ENCODE results near the gene ARHGAP44. TPM values are rescaled to one million over a fixed set of nuclear protein-coding genes. Genes with fewer than 3 reads are reported as not detected.

ARHGAP44 gene
- polyA plus RNA-seq, 2 donors = 0.81 to 0.96 TPM

GRCh38 chr17:12812877-12813276 is 23.6 kb downstream of the ARHGAP44 start:
- no peaks in the 10 kb centered on the region for H3K4me1 ChIP-seq (ENCODE audit: control insufficient read depth in 2 of 2, insufficient read depth in 2 of 2, low read length in 1 of 2)
- H3K27me3 ChIP-seq (ENCODE audit: control insufficient read depth in 1 of 2, insufficient read depth in 2 of 2, low read length in 2 of 2) = no peaks in the 10 kb centered on the region
- H3K4me3 ChIP-seq (ENCODE audit: low read depth in 1 of 2, low read length in 2 of 2) = no peak overlapping the region
- H3K9me3 ChIP-seq (ENCODE audit: control insufficient read depth in 2 of 2, insufficient read depth in 1 of 2, low read depth in 1 of 2, low read length in 1 of 2) = peaks cover 0 to 2% of the 10 kb centered on the region in 2 donors
- no peak overlapping the region for H3K27ac ChIP-seq (ENCODE audit: low read depth in 2 of 2, low read length in 1 of 2)
- WGBS, 2 donors = 40 to 58% methylated on average over 5 of the region's 5 CpGs
- no peaks in the 10 kb centered on the region for H3K36me3 ChIP-seq (ENCODE audit: control insufficient read depth in 2 of 2, insufficient read depth in 2 of 2, low read length in 1 of 2)

GRCh38 chr17:12813664-12814063 is 24.4 kb downstream of the ARHGAP44 start:
- Histone ChIP-seq H3K27ac (ENCODE audit: low read depth in 2 of 2, low read length in 1 of 2) (no peak overlapping the region), H3K36me3 (ENCODE audit: control insufficient read depth in 2 of 2, insufficient read depth in 2 of 2, low read length in 1 of 2) (no peaks in the 10 kb centered on the region), H3K27me3 (ENCODE audit: control insufficient read depth in 1 of 2, insufficient read depth in 2 of 2, low read length in 2 of 2) (no peaks in the 10 kb centered on the region), H3K4me3 (ENCODE audit: low read depth in 1 of 2, low read length in 2 of 2) (no peak overlapping the region), H3K4me1 (ENCODE audit: control insufficient read depth in 2 of 2, insufficient read depth in 2 of 2, low read length in 1 of 2) (no peaks in the 10 kb centered on the region), H3K9me3 (ENCODE audit: control insufficient read depth in 2 of 2, insufficient read depth in 1 of 2, low read depth in 1 of 2, low read length in 1 of 2) (no peaks in the 10 kb centered on the region)
- 89% methylated on average over 9 of the region's 9 CpGs for WGBS, 2 donors

- no peaks in the 10 kb centered on the region for H3K36me3 ChIP-seq (ENCODE audit: control insufficient read depth in 2 of 2, insufficient read depth in 2 of 2, low read length in 1 of 2)
- no peaks in the 10 kb centered on the region for H3K4me1 ChIP-seq (ENCODE audit: control insufficient read depth in 2 of 2, insufficient read depth in 2 of 2, low read length in 1 of 2)
- no peak overlapping the region for H3K27ac ChIP-seq (ENCODE audit: low read depth in 2 of 2, low read length in 1 of 2)
- 77 to 78% methylated on average over 2 of the region's 2 CpGs for WGBS, 2 donors
- H3K4me3 ChIP-seq (ENCODE audit: low read depth in 1 of 2, low read length in 2 of 2) = no peak overlapping the region
- no peaks in the 10 kb centered on the region for H3K9me3 ChIP-seq (ENCODE audit: control insufficient read depth in 2 of 2, insufficient read depth in 1 of 2, low read depth in 1 of 2, low read length in 1 of 2)
- no peaks in the 10 kb centered on the region for H3K27me3 ChIP-seq (ENCODE audit: control insufficient read depth in 1 of 2, insufficient read depth in 2 of 2, low read length in 2 of 2)
Measured at GRCh38 chr17:12814718-12815117, 25.4 kb downstream of the ARHGAP44 start.

- Histone ChIP-seq H3K27me3 (ENCODE audit: control insufficient read depth in 1 of 2, insufficient read depth in 2 of 2, low read length in 2 of 2) (no peaks in the 10 kb centered on the region), H3K4me3 (ENCODE audit: low read depth in 1 of 2, low read length in 2 of 2) (no peak overlapping the region), H3K4me1 (ENCODE audit: control insufficient read depth in 2 of 2, insufficient read depth in 2 of 2, low read length in 1 of 2) (no peaks in the 10 kb centered on the region), H3K27ac (ENCODE audit: low read depth in 2 of 2, low read length in 1 of 2) (no peak overlapping the region), H3K36me3 (ENCODE audit: control insufficient read depth in 2 of 2, insufficient read depth in 2 of 2, low read length in 1 of 2) (no peaks in the 10 kb centered on the region), H3K9me3 (ENCODE audit: control insufficient read depth in 2 of 2, insufficient read depth in 1 of 2, low read depth in 1 of 2, low read length in 1 of 2) (no peaks in the 10 kb centered on the region)
- 71 to 79% methylated on average over 3 of the region's 3 CpGs for WGBS, 2 donors
Measured at GRCh38 chr17:12815642-12816141, 26.4 kb downstream of the ARHGAP44 start.

GRCh38 chr17:12821376-12821940 is 32.2 kb downstream of the ARHGAP44 start:
- no peaks in the 10 kb centered on the region for H3K36me3 ChIP-seq (ENCODE audit: control insufficient read depth in 2 of 2, insufficient read depth in 2 of 2, low read length in 1 of 2)
- no peak overlapping the region for H3K4me3 ChIP-seq (ENCODE audit: low read depth in 1 of 2, low read length in 2 of 2)
- H3K9me3 ChIP-seq (ENCODE audit: control insufficient read depth in 2 of 2, insufficient read depth in 1 of 2, low read depth in 1 of 2, low read length in 1 of 2) = no peaks in the 10 kb centered on the region
- H3K27me3 ChIP-seq (ENCODE audit: control insufficient read depth in 1 of 2, insufficient read depth in 2 of 2, low read length in 2 of 2) = no peaks in the 10 kb centered on the region
- H3K4me1 ChIP-seq (ENCODE audit: control insufficient read depth in 2 of 2, insufficient read depth in 2 of 2, low read length in 1 of 2) = no peaks in the 10 kb centered on the region
- 30 to 47% methylated on average over 4 of the region's 4 CpGs for WGBS, 2 donors
- no peak overlapping the region for H3K27ac ChIP-seq (ENCODE audit: low read depth in 2 of 2, low read length in 1 of 2)

- Histone ChIP-seq H3K4me1 (ENCODE audit: control insufficient read depth in 2 of 2, insufficient read depth in 2 of 2, low read length in 1 of 2) (no peaks in the 10 kb centered on the region), H3K27me3 (ENCODE audit: control insufficient read depth in 1 of 2, insufficient read depth in 2 of 2, low read length in 2 of 2) (no peaks in the 10 kb centered on the region), H3K9me3 (ENCODE audit: control insufficient read depth in 2 of 2, insufficient read depth in 1 of 2, low read depth in 1 of 2, low read length in 1 of 2) (peaks cover 0 to 3% of the 10 kb centered on the region in 2 donors), H3K27ac (ENCODE audit: low read depth in 2 of 2, low read length in 1 of 2) (no peak overlapping the region), H3K4me3 (ENCODE audit: low read depth in 1 of 2, low read length in 2 of 2) (no peak overlapping the region), H3K36me3 (ENCODE audit: control insufficient read depth in 2 of 2, insufficient read depth in 2 of 2, low read length in 1 of 2) (no peaks in the 10 kb centered on the region)
- WGBS, 2 donors = 40 to 61% methylated on average over 1 of the region's 1 CpG
Measured at GRCh38 chr17:12826431-12826830, 37.1 kb downstream of the ARHGAP44 start.

- Histone ChIP-seq H3K27ac (ENCODE audit: low read depth in 2 of 2, low read length in 1 of 2) (no peak overlapping the region), H3K36me3 (ENCODE audit: control insufficient read depth in 2 of 2, insufficient read depth in 2 of 2, low read length in 1 of 2) (no peaks in the 10 kb centered on the region), H3K4me3 (ENCODE audit: low read depth in 1 of 2, low read length in 2 of 2) (no peak overlapping the region), H3K4me1 (ENCODE audit: control insufficient read depth in 2 of 2, insufficient read depth in 2 of 2, low read length in 1 of 2) (no peaks in the 10 kb centered on the region), H3K27me3 (ENCODE audit: control insufficient read depth in 1 of 2, insufficient read depth in 2 of 2, low read length in 2 of 2) (no peaks in the 10 kb centered on the region), H3K9me3 (ENCODE audit: control insufficient read depth in 2 of 2, insufficient read depth in 1 of 2, low read depth in 1 of 2, low read length in 1 of 2) (peaks cover 0 to 7% of the 10 kb centered on the region in 2 donors)
- 55 to 61% methylated on average over 3 of the region's 3 CpGs for WGBS, 2 donors
Measured at GRCh38 chr17:12830777-12831247, 41.5 kb downstream of the ARHGAP44 start.

- H3K4me3 ChIP-seq (ENCODE audit: low read depth in 1 of 2, low read length in 2 of 2) = no peak overlapping the region
- no peak overlapping the region for H3K27ac ChIP-seq (ENCODE audit: low read depth in 2 of 2, low read length in 1 of 2)
- 94 to 97% methylated on average over 1 of the region's 1 CpG for WGBS, 2 donors
Measured at GRCh38 chr17:12831839-12832238, 42.5 kb downstream of the ARHGAP44 start.

GRCh38 chr17:12839042-12839441 is 49.7 kb downstream of the ARHGAP44 start:
- H3K9me3 ChIP-seq (ENCODE audit: control insufficient read depth in 2 of 2, insufficient read depth in 1 of 2, low read depth in 1 of 2, low read length in 1 of 2) = peaks cover 0 to 2% of the 10 kb centered on the region in 2 donors
- H3K27ac ChIP-seq (ENCODE audit: low read depth in 2 of 2, low read length in 1 of 2) = no peak overlapping the region
- H3K27me3 ChIP-seq (ENCODE audit: control insufficient read depth in 1 of 2, insufficient read depth in 2 of 2, low read length in 2 of 2) = no peaks in the 10 kb centered on the region
- WGBS, 2 donors = 78 to 81% methylated on average over 2 of the region's 2 CpGs
- H3K4me1 ChIP-seq (ENCODE audit: control insufficient read depth in 2 of 2, insufficient read depth in 2 of 2, low read length in 1 of 2) = no peaks in the 10 kb centered on the region
- H3K36me3 ChIP-seq (ENCODE audit: control insufficient read depth in 2 of 2, insufficient read depth in 2 of 2, low read length in 1 of 2) = no peaks in the 10 kb centered on the region
- no peak overlapping the region for H3K4me3 ChIP-seq (ENCODE audit: low read depth in 1 of 2, low read length in 2 of 2)

More at GRCh38 chr17:12831839-12832238, 42.5 kb downstream of the ARHGAP44 start:
- peaks cover 0 to 7% of the 10 kb centered on the region in 2 donors for H3K9me3 ChIP-seq (ENCODE audit: control insufficient read depth in 2 of 2, insufficient read depth in 1 of 2, low read depth in 1 of 2, low read length in 1 of 2)
- no peaks in the 10 kb centered on the region for H3K36me3 ChIP-seq (ENCODE audit: control insufficient read depth in 2 of 2, insufficient read depth in 2 of 2, low read length in 1 of 2)
- no peaks in the 10 kb centered on the region for H3K4me1 ChIP-seq (ENCODE audit: control insufficient read depth in 2 of 2, insufficient read depth in 2 of 2, low read length in 1 of 2)
- no peaks in the 10 kb centered on the region for H3K27me3 ChIP-seq (ENCODE audit: control insufficient read depth in 1 of 2, insufficient read depth in 2 of 2, low read length in 2 of 2)

GRCh38 chr17:12842936-12843335 is 53.6 kb downstream of the ARHGAP44 start:
- WGBS, 2 donors = 67 to 70% methylated on average over 4 of the region's 4 CpGs
- H3K36me3 ChIP-seq (ENCODE audit: control insufficient read depth in 2 of 2, insufficient read depth in 2 of 2, low read length in 1 of 2) = no peaks in the 10 kb centered on the region
- no peaks in the 10 kb centered on the region for H3K4me1 ChIP-seq (ENCODE audit: control insufficient read depth in 2 of 2, insufficient read depth in 2 of 2, low read length in 1 of 2)
- no peak overlapping the region for H3K27ac ChIP-seq (ENCODE audit: low read depth in 2 of 2, low read length in 1 of 2)
- H3K27me3 ChIP-seq (ENCODE audit: control insufficient read depth in 1 of 2, insufficient read depth in 2 of 2, low read length in 2 of 2) = no peaks in the 10 kb centered on the region
- no peak overlapping the region for H3K4me3 ChIP-seq (ENCODE audit: low read depth in 1 of 2, low read length in 2 of 2)
- peaks cover 0 to 4% of the 10 kb centered on the region in 2 donors for H3K9me3 ChIP-seq (ENCODE audit: control insufficient read depth in 2 of 2, insufficient read depth in 1 of 2, low read depth in 1 of 2, low read length in 1 of 2)

Data from esophagus (tissue), 2 donors.